ENCODE measurements around the gene PLA2G2C.

DNA sequence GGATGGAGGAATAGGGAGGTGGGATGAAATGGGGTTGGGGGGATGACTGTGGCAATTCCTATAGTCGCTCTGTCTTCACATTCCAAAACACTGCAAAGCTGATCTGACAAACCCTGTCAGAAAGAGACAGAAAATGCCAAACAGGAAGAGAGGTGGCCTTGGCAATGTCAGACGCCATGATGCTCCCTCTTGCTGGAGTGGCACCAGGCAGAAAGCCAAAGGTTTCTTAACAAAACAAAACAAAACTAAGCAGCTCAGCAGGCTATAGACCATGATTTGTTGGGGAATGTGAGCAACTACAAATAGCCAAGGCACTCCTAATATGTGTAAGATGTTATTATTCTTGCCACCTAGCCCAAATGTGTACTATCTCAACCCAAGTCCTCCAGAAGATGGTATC, 42.9 kb upstream of the PLA2G2C start:
- TF ChIP-seq POLR2A (IDR thresholded peaks at IDR 0.05) (no peak), POLR2AphosphoS5 (IDR thresholded peaks at IDR 0.05) (no peak)
- TF ChIP-seq, protein P1, sequence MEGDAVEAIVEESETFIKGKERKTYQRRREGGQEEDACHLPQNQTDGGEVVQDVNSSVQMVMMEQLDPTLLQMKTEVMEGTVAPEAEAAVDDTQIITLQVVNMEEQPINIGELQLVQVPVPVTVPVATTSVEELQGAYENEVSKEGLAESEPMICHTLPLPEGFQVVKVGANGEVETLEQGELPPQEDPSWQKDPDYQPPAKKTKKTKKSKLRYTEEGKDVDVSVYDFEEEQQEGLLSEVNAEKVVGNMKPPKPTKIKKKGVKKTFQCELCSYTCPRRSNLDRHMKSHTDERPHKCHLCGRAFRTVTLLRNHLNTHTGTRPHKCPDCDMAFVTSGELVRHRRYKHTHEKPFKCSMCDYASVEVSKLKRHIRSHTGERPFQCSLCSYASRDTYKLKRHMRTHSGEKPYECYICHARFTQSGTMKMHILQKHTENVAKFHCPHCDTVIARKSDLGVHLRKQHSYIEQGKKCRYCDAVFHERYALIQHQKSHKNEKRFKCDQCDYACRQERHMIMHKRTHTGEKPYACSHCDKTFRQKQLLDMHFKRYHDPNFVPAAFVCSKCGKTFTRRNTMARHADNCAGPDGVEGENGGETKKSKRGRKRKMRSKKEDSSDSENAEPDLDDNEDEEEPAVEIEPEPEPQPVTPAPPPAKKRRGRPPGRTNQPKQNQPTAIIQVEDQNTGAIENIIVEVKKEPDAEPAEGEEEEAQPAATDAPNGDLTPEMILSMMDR (IDR thresholded peaks at IDR 0.05 in 8 of 11, conservative IDR thresholded peaks at IDR 0.05 in 3 of 11): no peak
